Measurements from ENCODE around the gene PRXL2A. TPM values are rescaled to one million over a fixed set of nuclear protein-coding genes. Genes with fewer than 3 reads are reported as not detected.
A peak's percentile ranks its signal among the peaks of the same experiment; 100 is the strongest.

Gene PRXL2A
- total RNA-seq, 2 donors from 2014 or later = 86.0 to 101 TPM

GRCh38 chr10:80462981-80463741 lies 54.8 kb downstream of the PRXL2A start:
- Histone ChIP-seq H3K36me3 (no peaks in the 10 kb centered on the region), H3K4me3 (no peak overlapping the region), H3K27me3 (replicated peaks; ENCODE audit: insufficient read depth) (no peaks in the 10 kb centered on the region), H3K27ac (peak overlapping the region; percentile 78 to 85), H3K4me1 (replicated peaks) (peaks cover 81% of the 10 kb centered on the region), H3K9me3 (no peaks in the 10 kb centered on the region)
- intact Hi-C loops (cut with DNase I) = no loop called here
- TF ChIP-seq POLR2AphosphoS5 (IDR thresholded peaks at IDR 0.05) (no peak), POLR2A (IDR thresholded peaks at IDR 0.05) (no peak), CTCF (IDR thresholded peaks at IDR 0.05) (no peak)
- 34% methylated on average over 5 of the region's 5 CpGs for WGBS
- DNase-seq (ENCODE audit: low spot score) = no peak

- intact Hi-C loops (cut with DNase I) = no loop called here
- no peak overlapping the region for H3K4me3 ChIP-seq
- 74% methylated on average over 10 of the region's 10 CpGs for WGBS
Measured at GRCh38 chr10:80463868-80464267, 55.5 kb downstream of the PRXL2A start.

GRCh38 chr10:80464557-80465450 lies 56.5 kb downstream of the PRXL2A start:
- Histone ChIP-seq H3K27me3 (replicated peaks; ENCODE audit: insufficient read depth) (no peaks in the 10 kb centered on the region), H3K4me1 (replicated peaks) (peaks cover 83% of the 10 kb centered on the region), H3K4me3 (peak overlapping the region in 1 of 2 donors; percentile 1), H3K36me3 (no peaks in the 10 kb centered on the region), H3K27ac (peak overlapping the region; percentile 78 to 85), H3K9me3 (no peaks in the 10 kb centered on the region)
- no peak for TF ChIP-seq POLR2A (IDR thresholded peaks at IDR 0.05)
- peak; percentile 4 for TF ChIP-seq POLR2AphosphoS5 (IDR thresholded peaks at IDR 0.05)
- no peak for TF ChIP-seq CTCF (IDR thresholded peaks at IDR 0.05)
- no peak for DNase-seq (ENCODE audit: low spot score)
- 28% methylated on average over 14 of the region's 14 CpGs for WGBS
- intact Hi-C loops (cut with DNase I) = no loop called here

More at GRCh38 chr10:80463868-80464267, 55.5 kb downstream of the PRXL2A start:
- Histone ChIP-seq H3K4me1 (replicated peaks) (peaks cover 83% of the 10 kb centered on the region), H3K27me3 (replicated peaks; ENCODE audit: insufficient read depth) (no peaks in the 10 kb centered on the region), H3K9me3 (no peaks in the 10 kb centered on the region), H3K36me3 (no peaks in the 10 kb centered on the region), H3K27ac (peak overlapping the region; percentile 78 to 85)
- no peak for DNase-seq (ENCODE audit: low spot score)
- TF ChIP-seq POLR2AphosphoS5 (IDR thresholded peaks at IDR 0.05) (no peak), POLR2A (IDR thresholded peaks at IDR 0.05) (no peak), CTCF (IDR thresholded peaks at IDR 0.05) (no peak)

- no peak for TF ChIP-seq CTCF (IDR thresholded peaks at IDR 0.05)
- no peak for TF ChIP-seq POLR2AphosphoS5 (IDR thresholded peaks at IDR 0.05)
- TF ChIP-seq POLR2A (IDR thresholded peaks at IDR 0.05) = no peak
- DNase-seq (ENCODE audit: low spot score) = no peak
- Histone ChIP-seq H3K36me3 (no peaks in the 10 kb centered on the region), H3K4me3 (peak overlapping the region in 1 of 2 donors; percentile 1), H3K27ac (peak overlapping the region; percentile 78 to 85), H3K9me3 (no peaks in the 10 kb centered on the region), H3K4me1 (replicated peaks) (peaks cover 81% of the 10 kb centered on the region), H3K27me3 (replicated peaks; ENCODE audit: insufficient read depth) (no peaks in the 10 kb centered on the region)
- intact Hi-C loops (cut with DNase I) = no loop called here
- WGBS = 17% methylated on average over 3 of the region's 3 CpGs
Measured at GRCh38 chr10:80465451-80465835, 57.1 kb downstream of the PRXL2A start.
